Measurements from ENCODE around the gene EGFL8.
"Not testable (repeated sequence)": the region's sequence is repeated elsewhere in the genome, so short reads cannot be mapped to it uniquely, and the experiment has no call there.

Gene EGFL8

GRCh38 chr6:32198345-32198696 is 33.9 kb downstream of the EGFL8 start:
- DNase-seq = no peak

GRCh38 chr6:32198866-32199265 is 34.5 kb downstream of the EGFL8 start:
- no peak for DNase-seq

- DNase-seq = no peak
Observed at GRCh38 chr6:32200711-32201475, 36.5 kb downstream of the EGFL8 start.

GRCh38 chr6:32202186-32202585 is 37.8 kb downstream of the EGFL8 start:
- no peak for DNase-seq

GRCh38 chr6:32203426-32204267 is 39.3 kb downstream of the EGFL8 start:
- DNase-seq = no peak

GRCh38 chr6:32204268-32204715 is 39.9 kb downstream of the EGFL8 start:
- DNase-seq = no peak

- DNase-seq = no peak
Observed at GRCh38 chr6:32208996-32209395, 44.6 kb downstream of the EGFL8 start.

- DNase-seq = no peak
Observed at GRCh38 chr6:32210191-32210601, 45.8 kb downstream of the EGFL8 start.

GRCh38 chr6:32211432-32211831 is 47.0 kb downstream of the EGFL8 start:
- not testable (repeated sequence) for DNase-seq

- no peak for DNase-seq
Observed at GRCh38 chr6:32212076-32212760, 47.8 kb downstream of the EGFL8 start.

GRCh38 chr6:32213649-32214048 is 49.3 kb downstream of the EGFL8 start:
- DNase-seq = no peak

- DNase-seq = no peak
Observed at GRCh38 chr6:32214126-32214525, 49.7 kb downstream of the EGFL8 start.

- DNase-seq = no peak
Observed at GRCh38 chr6:32215617-32216016, 51.2 kb downstream of the EGFL8 start.

- no peak for DNase-seq
Observed at GRCh38 chr6:32216285-32216684, 51.9 kb downstream of the EGFL8 start.

- no peak for DNase-seq
Observed at GRCh38 chr6:32216998-32217397, 52.6 kb downstream of the EGFL8 start.
